ENCODE data around the gene MCCD1. TPM values are rescaled to one million over a fixed set of nuclear protein-coding genes. Genes with fewer than 3 reads are reported as not detected.
A peak's percentile ranks its signal among the peaks of the same experiment; 100 is the strongest.

Gene MCCD1
- total and polyA plus RNA-seq, 2 of the 13 experiments (the other 11 are each of a cell fraction or from before 2014, with no cell fraction given), result 0.15 TPM; not detected in 1

- peak; percentile 72 for TF ChIP-seq SAP130 (CRISPR knock-in tag; IDR thresholded peaks at IDR 0.05; ENCODE audit: low read depth)
- no peak for TF ChIP-seq NCOA1 (CRISPR knock-in tag; IDR thresholded peaks at IDR 0.05)
- TF ChIP-seq GABPA (IDR thresholded peaks at IDR 0.05; ENCODE audit: low read depth, low read length), result no peak
- no peak for TF ChIP-seq GABPA (CRISPR knock-in tag; IDR thresholded peaks at IDR 0.05; ENCODE audit: low read depth)
- TF ChIP-seq ZIK1 (CRISPR knock-in tag; IDR thresholded peaks at IDR 0.05; ENCODE audit: borderline replicate concordance, low read depth), result no peak
- TF ChIP-seq SOX6 (IDR thresholded peaks at IDR 0.05), result no peak
- peak; percentile 39 for TF ChIP-seq SOX6 (CRISPR knock-in tag; IDR thresholded peaks at IDR 0.05)
- 0 out of 2 replicates have a peak, but pooled peaks have one; percentile 79 for TF ChIP-seq PCBP1 (IDR thresholded peaks at IDR 0.05; ENCODE audit: borderline replicate concordance, low read depth, low read length)
- TF ChIP-seq REPIN1 (CRISPR knock-in tag; IDR thresholded peaks at IDR 0.05; ENCODE audit: borderline replicate concordance, low read depth), result no peak
- TF ChIP-seq HMG20B (CRISPR knock-in tag; conservative IDR thresholded peaks at IDR 0.05), result no peak
- peak; percentile 32; the same call in 1 of the 2 replicates for TF ChIP-seq ARID5B (CRISPR knock-in tag; IDR thresholded peaks at IDR 0.05)
- no peak for TF ChIP-seq BATF2 (CRISPR knock-in tag; IDR thresholded peaks at IDR 0.05)
- TF ChIP-seq SP1 (IDR thresholded peaks at IDR 0.05), result no peak
- TF ChIP-seq SP1 (CRISPR knock-in tag; IDR thresholded peaks at IDR 0.05), result peak; percentile 51; the same call in 1 of the 2 replicates
- TF ChIP-seq ZNF768 (CRISPR knock-in tag; IDR thresholded peaks at IDR 0.05), result no peak
- TF ChIP-seq ZNF407 (CRISPR knock-in tag; IDR thresholded peaks at IDR 0.05; ENCODE audit: not compliant biosample characterization), result no peak
Observed at GRCh38 chr6:31497531-31498476, 31.0 kb upstream of the MCCD1 start, which contains the start of gene MICB (continued).

All from HepG2 (cell line).